Mammary microvascular endothelial cell (primary cell): ENCODE results near the gene ETV7. TPM values are rescaled to one million over a fixed set of nuclear protein-coding genes. Genes with fewer than 3 reads are reported as not detected.

Experiments used
- total RNA-seq: library from RNA; depleted of rRNA; stranded (reverse); fragments of >200 nt; gene quantifications from 2 replicates; pipeline ENCODE4 v1.2.3, GENCODE V29; 2015

The ETV7 gene
- 1.7 and 3.5 TPM in 2 replicates for total RNA-seq

DNA sequence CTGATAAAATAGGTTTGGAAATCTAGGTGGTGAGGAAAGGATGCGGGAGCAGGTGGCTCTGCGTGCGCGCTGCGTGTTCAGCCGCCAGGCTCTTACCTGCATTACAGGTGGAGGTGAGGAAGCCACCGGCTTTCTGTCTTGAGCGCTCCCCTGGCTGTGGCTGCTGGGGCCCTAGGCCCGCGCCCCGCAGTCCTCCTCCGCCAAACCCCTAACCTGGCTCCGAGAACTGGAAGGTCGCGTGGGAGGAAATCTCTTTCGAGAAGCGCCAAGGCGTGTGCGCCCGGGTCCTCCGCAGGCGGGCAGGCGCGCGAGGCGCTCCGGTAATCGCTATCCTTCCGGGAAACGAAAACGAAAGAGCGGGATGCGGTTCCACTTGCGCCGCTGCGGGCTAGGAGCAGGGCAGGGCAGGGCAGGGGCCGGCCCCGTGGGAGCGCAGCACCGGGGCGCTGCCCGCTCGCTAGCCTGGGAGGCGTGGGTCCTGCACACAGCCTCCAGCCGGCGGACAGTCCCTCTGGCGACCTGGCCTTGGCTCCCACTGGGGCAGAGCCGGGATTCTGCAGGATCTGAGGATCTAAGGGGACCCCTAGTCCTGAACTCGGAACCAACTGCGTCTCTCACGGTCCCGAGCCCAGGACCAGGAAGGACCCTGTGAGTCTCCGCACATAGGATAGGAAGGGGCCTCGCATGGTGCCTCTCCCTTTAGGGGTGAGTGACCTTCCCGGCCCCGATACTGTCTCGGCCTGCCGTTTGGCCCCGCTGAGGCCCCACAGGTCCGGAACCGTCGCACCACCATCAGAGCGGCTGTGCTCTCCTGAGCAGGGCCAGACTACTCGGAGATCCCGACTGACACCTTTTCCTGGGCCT, at the start of gene ETV7:
Gene ETV7 (minus strand): TSS at position 230 of the 864 bp plus-strand sequence. CDS start 128 bp downstream, at position 102.

DNA sequence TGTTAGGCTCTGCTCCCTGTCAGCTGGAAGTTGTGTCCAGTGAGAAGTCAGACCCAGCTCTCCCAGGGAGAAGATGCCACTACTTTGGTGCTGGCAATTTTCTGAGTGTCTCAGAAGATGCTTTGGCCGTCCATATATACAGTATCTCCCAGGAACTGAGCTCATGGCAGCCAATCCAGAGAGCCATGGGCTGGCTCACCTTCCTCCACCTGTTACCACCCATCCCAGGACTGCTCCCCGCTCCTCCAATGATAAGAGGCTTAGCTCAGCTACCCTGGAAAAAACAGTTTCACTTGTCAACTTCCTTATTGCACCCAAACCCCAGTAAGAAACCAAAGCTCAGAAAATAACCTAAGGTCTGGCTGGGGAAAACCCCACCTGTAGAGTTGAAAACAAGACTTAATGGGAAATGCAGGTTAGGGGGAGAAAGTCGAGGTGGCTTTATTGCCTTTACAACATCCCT, 50.7 kb downstream of the ETV7 start, which contains the start of gene BNIP5:
Gene BNIP5 (minus strand): TSS at position 110 of the 463 bp plus-strand sequence. CDS start 6,198 bp downstream, outside the sequence.

Other genes starting within 250 kb of the ETV7 start
- gene BRPF3, start 190.9 kb downstream of the ETV7 start, total RNA-seq = 6.6 and 8.1 TPM in 2 replicates
- not detected in 2 replicates for gene PNPLA1, start 117.6 kb downstream of the ETV7 start, total RNA-seq
- not detected in 2 replicates for gene BNIP5, start 50.8 kb downstream of the ETV7 start, total RNA-seq
- gene PXT1, start 55.2 kb upstream of the ETV7 start, total RNA-seq = not detected in 2 replicates
- 68.0 and 74.6 TPM in 2 replicates for gene KCTD20, start 55.3 kb upstream of the ETV7 start, total RNA-seq
- gene STK38, start 159.8 kb upstream of the ETV7 start, total RNA-seq = 14.4 and 15.9 TPM in 2 replicates
- gene SRSF3, start 206.7 kb upstream of the ETV7 start, total RNA-seq = 181 and 194 TPM in 2 replicates